GM23338 (cell line): ENCODE results near the gene CASKIN2. TPM values are rescaled to one million over a fixed set of nuclear protein-coding genes. Genes with fewer than 3 reads are reported as not detected.

Experiments
- CTCF ChIP-seq, 2 experiments: fragments of 200-600 bp in 1 of 2; sonication (generic) in 1 of 2; conservative IDR thresholded peaks; 2 replicates each; pipeline versions ENCODE4 v1.5.1 to v1.6.1; 2016 to 2017; ENCODE audit warnings: antibody characterized with exemption in 2 of 2, low read depth in 2 of 2, mild to moderate bottlenecking in 2 of 2, moderate library complexity in 1 of 2
- NANOG ChIP-seq: IDR thresholded peaks from 2 replicates; pipeline ENCODE4 v1.6.1; 2016; ENCODE audit warnings: antibody characterized with exemption, borderline replicate concordance
- POLR2AphosphoS5 ChIP-seq: IDR thresholded peaks from 2 replicates; pipeline ENCODE4 v1.6.1; 2016; ENCODE audit warnings: antibody characterized with exemption, low read depth
- REST ChIP-seq: IDR thresholded peaks from one replicate; pipeline ENCODE4 v1.6.1; 2018; ENCODE audit warnings: antibody characterized with exemption; ENCODE audit not compliant: unreplicated experiment
- microRNA-seq: library from miRNA; unstranded; fragments of <30 nt; microRNA quantifications from one replicate; pipeline ENCODE4, GENCODE V29; 2017
- polyA plus RNA-seq: library from polyadenylated mRNA; unstranded; fragments of >200 nt; fragmentation: Nextera tagmentation; extraction: Ambion mirVana; gene quantifications from 2 replicates; pipeline ENCODE4 v1.2.1, GENCODE V29; 2016
- total RNA-seq: library from RNA; depleted of rRNA; stranded (reverse); fragments of >200 nt; shearing (Covaris generic); gene quantifications from 2 replicates; pipeline ENCODE4 v1.2.3, GENCODE V29; 2014; rRNA removed

Gene CASKIN2
- total and polyA plus RNA-seq, 2 experiments from 2014 or later: 4.9 to 21.5 TPM

GRCh38 chr17:75450270-75450669 is 65.1 kb downstream of the CASKIN2 start (continued):
- TF ChIP-seq CTCF (conservative IDR thresholded peaks at IDR 0.05; ENCODE audit: low read depth in 2 of 2): no peak
- no peak for TF ChIP-seq POLR2AphosphoS5
- no peak for TF ChIP-seq REST
- no peak for TF ChIP-seq NANOG

Small RNA genes within 50 kb of the gene (microRNA-seq; reads per million reads assigned to microRNA genes)
- not detected for gene MIR6785

Other genes starting within 250 kb of the CASKIN2 start
- 15.5 and 15.9 TPM in 2 replicates for gene MIF4GD, start 244.3 kb downstream of the CASKIN2 start, total RNA-seq
- gene MIF4GD, start 244.3 kb downstream of the CASKIN2 start, polyA plus RNA-seq: 9.4 and 11.3 TPM in 2 replicates
- 16.3 and 22.4 TPM in 2 replicates for gene SLC25A19, start 226.1 kb downstream of the CASKIN2 start, total RNA-seq
- 17.9 and 19.4 TPM in 2 replicates for gene SLC25A19, start 226.1 kb downstream of the CASKIN2 start, polyA plus RNA-seq
- 112 and 121 TPM in 2 replicates for gene GRB2, start 109.9 kb downstream of the CASKIN2 start, total RNA-seq
- 89.0 and 99.9 TPM in 2 replicates for gene GRB2, start 109.9 kb downstream of the CASKIN2 start, polyA plus RNA-seq
- 36.6 and 66.0 TPM in 2 replicates for gene TMEM94, start 58.9 kb downstream of the CASKIN2 start, total RNA-seq
- 21.9 and 24.0 TPM in 2 replicates for gene TMEM94, start 58.9 kb downstream of the CASKIN2 start, polyA plus RNA-seq
- 61.9 and 62.5 TPM in 2 replicates for gene TSEN54, start 991 bp upstream of the CASKIN2 start, total RNA-seq
- gene TSEN54, start 991 bp upstream of the CASKIN2 start, polyA plus RNA-seq: 45.9 and 48.2 TPM in 2 replicates
- gene LLGL2, start 10.2 kb upstream of the CASKIN2 start, total RNA-seq: 63.9 and 78.5 TPM in 2 replicates
- 62.5 and 71.9 TPM in 2 replicates for gene LLGL2, start 10.2 kb upstream of the CASKIN2 start, polyA plus RNA-seq
- 7.2 and 12.4 TPM in 2 replicates for gene MYO15B, start 72.3 kb upstream of the CASKIN2 start, total RNA-seq
- 3.8 and 6.6 TPM in 2 replicates for gene MYO15B, start 72.3 kb upstream of the CASKIN2 start, polyA plus RNA-seq
- not detected in 2 replicates for gene SMIM5, start 117.9 kb upstream of the CASKIN2 start, total RNA-seq
- gene SMIM5, start 117.9 kb upstream of the CASKIN2 start, polyA plus RNA-seq: 0.16 TPM in 1 of 2 replicates, not detected in the other
- 23.3 and 24.5 TPM in 2 replicates for gene RECQL5, start 151.6 kb upstream of the CASKIN2 start, total RNA-seq
- gene RECQL5, start 151.6 kb upstream of the CASKIN2 start, polyA plus RNA-seq: 19.9 and 20.0 TPM in 2 replicates
- 44.9 and 60.9 TPM in 2 replicates for gene SAP30BP, start 151.8 kb upstream of the CASKIN2 start, total RNA-seq
- gene SAP30BP, start 151.8 kb upstream of the CASKIN2 start, polyA plus RNA-seq: 95.0 and 97.9 TPM in 2 replicates
- gene ITGB4, start 205.9 kb upstream of the CASKIN2 start, total RNA-seq: 9.7 and 10.3 TPM in 2 replicates
- 4.2 and 6.1 TPM in 2 replicates for gene ITGB4, start 205.9 kb upstream of the CASKIN2 start, polyA plus RNA-seq
- gene GALK1, start 249.7 kb upstream of the CASKIN2 start, total RNA-seq: 30.5 TPM in 2 replicates
- 31.7 and 34.7 TPM in 2 replicates for gene GALK1, start 249.7 kb upstream of the CASKIN2 start, polyA plus RNA-seq